Tibial nerve (tissue), 4 donors: ENCODE measurements around the gene GABPB2. TPM values are rescaled to one million over a fixed set of nuclear protein-coding genes. Genes with fewer than 3 reads are reported as not detected.

Experiments
- DNase-seq, 2 donors: peaks; one replicate each; pipeline ENCODE4 v3.0.0-alpha.2; 2019; ENCODE audit warnings: low spot score in 2 of 2
- H3K27ac ChIP-seq, 4 donors: fragments of 200-600 bp; sonication (generic) in 3 of 4; one replicate each; pipeline ENCODE4 v1.5.1; 2017 to 2019; ENCODE audit warnings: mild to moderate bottlenecking in 1 of 4
- H3K27me3 ChIP-seq, 2 donors: fragments of 200-600 bp; sonication (generic) in 1 of 2; one replicate each; pipeline versions ENCODE4 v1.5.1 to v1.6.0; 2017 to 2019
- H3K36me3 ChIP-seq, 3 donors: fragments of 200-600 bp; sonication (generic); one replicate each; pipeline ENCODE4 v1.5.1; 2018 to 2019
- H3K4me1 ChIP-seq, 4 donors: fragments of 200-600 bp; sonication (generic) in 3 of 4; one replicate each; pipeline ENCODE4 v1.5.1; 2017 to 2019
- H3K4me3 ChIP-seq, 4 donors: fragments of 200-600 bp; sonication (generic) in 3 of 4; one replicate each; pipeline ENCODE4 v1.5.1; 2017 to 2019; ENCODE audit warnings: mild to moderate bottlenecking in 1 of 4, moderate library complexity in 1 of 4
- H3K9me3 ChIP-seq, 4 donors: fragments of 200-600 bp; sonication (generic) in 3 of 4; one replicate each; pipeline ENCODE4 v1.5.1; 2017 to 2019
- CTCF ChIP-seq, 5 experiments: fragments of 200-600 bp in 3 of 5; fragments of 450-650 bp in 2 of 5; sonication (generic) in 3 of 5; IDR thresholded peaks; one replicate each; pipeline ENCODE4 v1.5.1; 2016 to 2019; ENCODE audit warnings: antibody characterized with exemption in 5 of 5, mild to moderate bottlenecking in 3 of 5, moderate library complexity in 2 of 5
- EP300 ChIP-seq, 2 donors: sonication (generic); formaldehyde crosslinking; IDR thresholded peaks; one replicate each; pipeline ENCODE4 v1.6.1; 2017; ENCODE audit warnings: antibody characterized with exemption in 2 of 2, mild to moderate bottlenecking in 1 of 2
- POLR2A ChIP-seq, 2 donors: fragments of 450-650 bp; IDR thresholded peaks; one replicate each; pipeline ENCODE4 v1.6.1; 2017; ENCODE audit warnings: antibody characterized with exemption in 2 of 2, mild to moderate bottlenecking in 2 of 2, moderate library complexity in 2 of 2
- WGBS, 2 donors: methylation state at CpG; one replicate each; pipeline ENCODE4 v1.1.5; 2018; 5-methylcytosine and 5-hydroxymethylcytosine counted together
- total RNA-seq, 4 donors: library from RNA; depleted of rRNA; stranded (reverse); fragments of >200 nt; gene quantifications; one replicate each; pipeline ENCODE4 v1.1.0, GENCODE V29; 2016

The GABPB2 gene
- total RNA-seq, 4 donors from 2014 or later: 17.4 to 43.1 (median 22.3) TPM

- no peak overlapping the region for H3K27ac ChIP-seq
- no peaks in the 10 kb centered on the region for H3K9me3 ChIP-seq
- no peaks in the 10 kb centered on the region for H3K27me3 ChIP-seq
- TF ChIP-seq CTCF (IDR thresholded peaks at IDR 0.05) (no peak), EP300 (IDR thresholded peaks at IDR 0.05) (no peak), POLR2A (IDR thresholded peaks at IDR 0.05) (no peak)
- no peaks in the 10 kb centered on the region for H3K36me3 ChIP-seq
- 61% methylated on average over 3 of the region's 3 CpGs for WGBS, 2 donors
- H3K4me3 ChIP-seq: no peak overlapping the region
- DNase-seq: no peak
- H3K4me1 ChIP-seq: peaks cover 0 to 15% (median 0%) of the 10 kb centered on the region in 4 donors
These were observed 7.7 kb upstream of the GABPB2 start for GRCh38 chr1:151062741-151063371.

GRCh38 chr1:151065089-151065645, 5.4 kb upstream of the GABPB2 start:
- TF ChIP-seq CTCF (IDR thresholded peaks at IDR 0.05) (no peak), POLR2A (IDR thresholded peaks at IDR 0.05) (no peak), EP300 (IDR thresholded peaks at IDR 0.05) (no peak)
- H3K27me3 ChIP-seq: no peaks in the 10 kb centered on the region
- no peak overlapping the region for H3K4me3 ChIP-seq
- peaks cover 0 to 11% (median 7%) of the 10 kb centered on the region in 4 donors for H3K4me1 ChIP-seq
- H3K27ac ChIP-seq: no peak overlapping the region
- DNase-seq: no peak
- H3K9me3 ChIP-seq: no peaks in the 10 kb centered on the region
- no peaks in the 10 kb centered on the region for H3K36me3 ChIP-seq

GRCh38 chr1:151067185-151067584, 3.4 kb upstream of the GABPB2 start:
- Histone ChIP-seq H3K27ac (no peak overlapping the region), H3K4me3 (no peak overlapping the region), H3K9me3 (no peaks in the 10 kb centered on the region), H3K4me1 (peaks cover 0 to 13% (median 7%) of the 10 kb centered on the region in 4 donors), H3K36me3 (no peaks in the 10 kb centered on the region), H3K27me3 (no peaks in the 10 kb centered on the region)
- TF ChIP-seq EP300 (IDR thresholded peaks at IDR 0.05): no peak
- TF ChIP-seq CTCF (IDR thresholded peaks at IDR 0.05): no peak
- no peak for TF ChIP-seq POLR2A (IDR thresholded peaks at IDR 0.05)
- WGBS, 2 donors: 75 to 89% methylated on average over 4 of the region's 4 CpGs
- DNase-seq: no peak

- no peak overlapping the region for H3K4me3 ChIP-seq
- H3K27me3 ChIP-seq: no peaks in the 10 kb centered on the region
- DNase-seq: no peak
- H3K27ac ChIP-seq: peak overlapping the region in 3 of 4 donors; percentile 9 to 99 (median 99)
- H3K9me3 ChIP-seq: no peaks in the 10 kb centered on the region
- 79 to 87% methylated on average over 5 of the region's 5 CpGs for WGBS, 2 donors
- H3K36me3 ChIP-seq: peaks cover 0 to 8% (median 0%) of the 10 kb centered on the region in 3 donors
- no peak for TF ChIP-seq EP300 (IDR thresholded peaks at IDR 0.05)
- no peak for TF ChIP-seq CTCF (IDR thresholded peaks at IDR 0.05)
- no peak for TF ChIP-seq POLR2A (IDR thresholded peaks at IDR 0.05)
- peaks cover 0 to 17% (median 7%) of the 10 kb centered on the region in 4 donors for H3K4me1 ChIP-seq
These were observed 1.5 kb upstream of the GABPB2 start for GRCh38 chr1:151069103-151069486.

GRCh38 chr1:151072224-151072623, 1.7 kb downstream of the GABPB2 start:
- Histone ChIP-seq H3K4me3 (no peak overlapping the region), H3K27ac (peak overlapping the region; percentile 21 to 99 (median 99)), H3K9me3 (no peaks in the 10 kb centered on the region), H3K27me3 (no peaks in the 10 kb centered on the region), H3K36me3 (peaks cover 0 to 19% (median 0%) of the 10 kb centered on the region in 3 donors), H3K4me1 (peaks cover 0 to 17% (median 7%) of the 10 kb centered on the region in 4 donors)
- no peak for DNase-seq
- 63 to 64% methylated on average over 13 of the region's 13 CpGs for WGBS, 2 donors
- TF ChIP-seq CTCF (IDR thresholded peaks at IDR 0.05) (peak in 1 of 5 experiments; percentile 20), POLR2A (IDR thresholded peaks at IDR 0.05) (no peak)
